Measurements from ENCODE around the gene PPP1R1A.

PPP1R1A gene

DNA sequence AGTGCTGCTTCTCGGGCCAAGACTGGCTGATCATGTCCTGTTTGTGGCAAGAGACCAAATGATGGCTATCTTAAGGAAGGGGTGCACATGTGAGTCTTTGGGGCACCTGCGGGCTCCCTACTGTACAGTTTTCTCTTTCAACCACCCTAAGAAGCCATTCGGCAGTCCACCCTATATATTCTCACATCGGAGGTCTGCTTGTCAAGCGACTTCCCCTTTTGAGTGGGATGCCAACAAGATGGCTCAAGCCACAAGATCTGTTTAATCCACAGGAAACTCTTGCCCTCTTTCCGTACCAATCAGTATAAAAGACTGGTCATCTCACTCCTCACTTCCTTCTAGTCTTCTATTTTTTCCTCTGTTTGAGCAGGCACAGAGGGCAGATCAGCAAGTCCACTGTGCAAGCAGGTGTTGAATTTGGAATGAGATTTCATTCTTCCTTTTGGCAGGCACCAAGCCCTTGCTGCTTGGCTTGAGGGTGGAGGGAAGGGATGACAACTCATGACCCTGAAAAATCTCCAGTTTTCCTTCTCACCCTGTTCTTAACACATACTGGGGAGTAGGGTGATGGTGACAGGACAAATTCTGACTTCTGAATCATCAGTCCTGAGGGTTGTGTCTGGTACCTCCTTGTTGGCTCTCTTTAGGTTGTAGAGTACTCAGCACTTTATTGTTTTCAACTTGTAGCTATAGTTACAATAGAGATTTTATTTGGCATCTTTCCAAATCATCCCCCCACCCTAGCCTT lies 28.6 kb upstream of the PPP1R1A start:
- H3K27me3 ChIP-seq (ENCODE audit: insufficient read depth, low read length, poor library complexity): peaks cover 24% of the 10 kb centered on the region
- H3K27ac ChIP-seq (ENCODE audit: low read length): no peak overlapping the region
- H3K36me3 ChIP-seq (ENCODE audit: insufficient read depth, low read length): no peaks in the 10 kb centered on the region
- TF ChIP-seq, protein P1, sequence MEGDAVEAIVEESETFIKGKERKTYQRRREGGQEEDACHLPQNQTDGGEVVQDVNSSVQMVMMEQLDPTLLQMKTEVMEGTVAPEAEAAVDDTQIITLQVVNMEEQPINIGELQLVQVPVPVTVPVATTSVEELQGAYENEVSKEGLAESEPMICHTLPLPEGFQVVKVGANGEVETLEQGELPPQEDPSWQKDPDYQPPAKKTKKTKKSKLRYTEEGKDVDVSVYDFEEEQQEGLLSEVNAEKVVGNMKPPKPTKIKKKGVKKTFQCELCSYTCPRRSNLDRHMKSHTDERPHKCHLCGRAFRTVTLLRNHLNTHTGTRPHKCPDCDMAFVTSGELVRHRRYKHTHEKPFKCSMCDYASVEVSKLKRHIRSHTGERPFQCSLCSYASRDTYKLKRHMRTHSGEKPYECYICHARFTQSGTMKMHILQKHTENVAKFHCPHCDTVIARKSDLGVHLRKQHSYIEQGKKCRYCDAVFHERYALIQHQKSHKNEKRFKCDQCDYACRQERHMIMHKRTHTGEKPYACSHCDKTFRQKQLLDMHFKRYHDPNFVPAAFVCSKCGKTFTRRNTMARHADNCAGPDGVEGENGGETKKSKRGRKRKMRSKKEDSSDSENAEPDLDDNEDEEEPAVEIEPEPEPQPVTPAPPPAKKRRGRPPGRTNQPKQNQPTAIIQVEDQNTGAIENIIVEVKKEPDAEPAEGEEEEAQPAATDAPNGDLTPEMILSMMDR (IDR thresholded peaks at IDR 0.05; ENCODE audit: borderline replicate concordance, extremely low read depth, low read length, poor library complexity, severe bottlenecking): no peak
- TF ChIP-seq EZH2 (IDR thresholded peaks at IDR 0.05; ENCODE audit: borderline replicate concordance, low read depth, low read length, severe bottlenecking): no peak
- H3K4me2 ChIP-seq (ENCODE audit: insufficient read depth, low read length): no peak overlapping the region
- H3K9ac ChIP-seq (ENCODE audit: low read depth, low read length): no peak overlapping the region
- ATAC-seq (ENCODE audit: insufficient read depth, low read depth) (no peak), DNase-seq (no peak)
- no peaks in the 10 kb centered on the region for H3K4me1 ChIP-seq (ENCODE audit: insufficient read depth, low read length)
- H3K79me2 ChIP-seq (ENCODE audit: insufficient read depth, low read length): no peaks in the 10 kb centered on the region
- no peak overlapping the region for H3K4me3 ChIP-seq (ENCODE audit: low read depth in 1 of 2, low read length in 2 of 2)
- no peak overlapping the region for H2AFZ ChIP-seq (ENCODE audit: low read depth, low read length)
- H3K9me3 ChIP-seq (ENCODE audit: insufficient read depth, low read length, severe bottlenecking): no peaks in the 10 kb centered on the region
- no peaks in the 10 kb centered on the region for H4K20me1 ChIP-seq (ENCODE audit: insufficient read depth, low read length)

GRCh38 chr12:54612225-54612750 lies 23.8 kb upstream of the PPP1R1A start:
- ATAC-seq (ENCODE audit: insufficient read depth, low read depth): no peak
- no peaks in the 10 kb centered on the region for H3K9me3 ChIP-seq (ENCODE audit: insufficient read depth, low read length, severe bottlenecking)
- H3K27me3 ChIP-seq (ENCODE audit: insufficient read depth, low read length, poor library complexity): peaks cover 32% of the 10 kb centered on the region

GRCh38 chr12:54611715-54612149 lies 23.3 kb upstream of the PPP1R1A start:
- Histone ChIP-seq H3K4me2 (ENCODE audit: insufficient read depth, low read length) (no peak overlapping the region), H3K36me3 (ENCODE audit: insufficient read depth, low read length) (no peaks in the 10 kb centered on the region), H3K4me3 (ENCODE audit: low read depth in 1 of 2, low read length in 2 of 2) (no peak overlapping the region), H2AFZ (ENCODE audit: low read depth, low read length) (no peak overlapping the region), H3K27ac (ENCODE audit: low read length) (no peak overlapping the region), H3K4me1 (ENCODE audit: insufficient read depth, low read length) (no peaks in the 10 kb centered on the region), H3K27me3 (ENCODE audit: insufficient read depth, low read length, poor library complexity) (peaks cover 27% of the 10 kb centered on the region), H4K20me1 (ENCODE audit: insufficient read depth, low read length) (no peaks in the 10 kb centered on the region), H3K79me2 (ENCODE audit: insufficient read depth, low read length) (no peaks in the 10 kb centered on the region), H3K9me3 (ENCODE audit: insufficient read depth, low read length, severe bottlenecking) (no peaks in the 10 kb centered on the region), H3K9ac (ENCODE audit: low read depth, low read length) (no peak overlapping the region)
- no peak for ATAC-seq (ENCODE audit: insufficient read depth, low read depth)
- TF ChIP-seq, protein P1 (IDR thresholded peaks at IDR 0.05; ENCODE audit: borderline replicate concordance, extremely low read depth, low read length, poor library complexity, severe bottlenecking): no peak
- TF ChIP-seq EZH2 (IDR thresholded peaks at IDR 0.05; ENCODE audit: borderline replicate concordance, low read depth, low read length, severe bottlenecking): no peak
- DNase-seq: no peak

More at GRCh38 chr12:54612225-54612750, 23.8 kb upstream of the PPP1R1A start:
- Histone ChIP-seq H3K27ac (ENCODE audit: low read length) (no peak overlapping the region), H3K9ac (ENCODE audit: low read depth, low read length) (no peak overlapping the region), H3K4me1 (ENCODE audit: insufficient read depth, low read length) (no peaks in the 10 kb centered on the region), H3K36me3 (ENCODE audit: insufficient read depth, low read length) (no peaks in the 10 kb centered on the region), H3K4me2 (ENCODE audit: insufficient read depth, low read length) (no peak overlapping the region), H4K20me1 (ENCODE audit: insufficient read depth, low read length) (no peaks in the 10 kb centered on the region), H2AFZ (ENCODE audit: low read depth, low read length) (no peak overlapping the region), H3K4me3 (ENCODE audit: low read depth in 1 of 2, low read length in 2 of 2) (no peak overlapping the region), H3K79me2 (ENCODE audit: insufficient read depth, low read length) (no peaks in the 10 kb centered on the region)
- TF ChIP-seq, protein P1 (IDR thresholded peaks at IDR 0.05; ENCODE audit: borderline replicate concordance, extremely low read depth, low read length, poor library complexity, severe bottlenecking): no peak
- TF ChIP-seq EZH2 (IDR thresholded peaks at IDR 0.05; ENCODE audit: borderline replicate concordance, low read depth, low read length, severe bottlenecking): no peak
- no peak for DNase-seq

Data from DND-41 (cell line).